GM23338 (cell line): Measurements from ENCODE around the gene PCBP3.
"Not testable (repeated sequence)": the region's sequence is repeated elsewhere in the genome, so short reads cannot be mapped to it uniquely, and the experiment has no call there.

ENCODE experiments used
- CTCF ChIP-seq, 2 experiments: fragments of 200-600 bp in 1 of 2; sonication (generic) in 1 of 2; conservative IDR thresholded peaks; 2 replicates each; pipeline versions ENCODE4 v1.5.1 to v1.6.1; 2016 to 2017; ENCODE audit warnings: antibody characterized with exemption in 2 of 2, low read depth in 2 of 2, mild to moderate bottlenecking in 2 of 2, moderate library complexity in 1 of 2
- EZH2 ChIP-seq: fragments of 200-600 bp; sonication (generic); IDR thresholded peaks from one replicate; pipeline ENCODE4 v1.8.0; 2017; ENCODE audit warnings: antibody characterized with exemption, mild to moderate bottlenecking, low read depth; ENCODE audit not compliant: unreplicated experiment
- EZH2phosphoT487 ChIP-seq: fragments of 200-600 bp; sonication (generic); IDR thresholded peaks from one replicate; pipeline ENCODE4 v1.8.1; 2018; ENCODE audit warnings: antibody characterized with exemption; ENCODE audit not compliant: unreplicated experiment
- POLR2AphosphoS5 ChIP-seq: IDR thresholded peaks from 2 replicates; pipeline ENCODE4 v1.6.1; 2016; ENCODE audit warnings: antibody characterized with exemption, low read depth
- REST ChIP-seq: IDR thresholded peaks from one replicate; pipeline ENCODE4 v1.6.1; 2018; ENCODE audit warnings: antibody characterized with exemption; ENCODE audit not compliant: unreplicated experiment

- TF ChIP-seq CTCF (conservative IDR thresholded peaks at IDR 0.05; ENCODE audit: low read depth in 2 of 2); REST; EZH2phosphoT487; POLR2AphosphoS5; EZH2: not testable (repeated sequence)
Observed at GRCh38 chr21:45852386-45852785, 208.9 kb downstream of the PCBP3 start.
